Midbrain (tissue), 1 donor: Measurements from ENCODE around the gene CD28.
"Not testable (repeated sequence)": the region's sequence is repeated elsewhere in the genome, so short reads cannot be mapped to it uniquely, and the experiment has no call there.

ENCODE experiments used
- DNase-seq: peaks from one replicate; lab custom pipeline; 2025; lab: John Stamatoyannopoulos, UW

CD28 gene

DNA sequence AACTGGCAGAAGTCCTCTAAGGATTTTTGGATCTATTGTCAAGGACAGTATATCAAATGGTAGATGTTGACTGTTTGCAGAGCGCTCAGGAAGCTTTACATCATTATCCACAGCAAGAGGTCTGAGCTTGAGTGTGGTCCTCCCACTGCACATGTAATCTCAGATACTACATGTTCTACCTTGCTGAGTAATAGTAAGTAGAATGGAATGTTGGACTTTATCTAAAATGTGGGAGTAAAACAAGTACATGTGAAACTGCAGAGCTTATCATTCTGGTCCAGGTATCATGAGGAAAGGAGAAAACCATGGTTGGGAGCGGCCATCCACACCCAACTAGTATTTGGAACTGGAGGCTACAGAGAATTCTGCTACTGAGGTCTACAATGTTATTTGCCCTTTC, 19.3 kb upstream of the CD28 start:
- DNase-seq = no peak

DNA sequence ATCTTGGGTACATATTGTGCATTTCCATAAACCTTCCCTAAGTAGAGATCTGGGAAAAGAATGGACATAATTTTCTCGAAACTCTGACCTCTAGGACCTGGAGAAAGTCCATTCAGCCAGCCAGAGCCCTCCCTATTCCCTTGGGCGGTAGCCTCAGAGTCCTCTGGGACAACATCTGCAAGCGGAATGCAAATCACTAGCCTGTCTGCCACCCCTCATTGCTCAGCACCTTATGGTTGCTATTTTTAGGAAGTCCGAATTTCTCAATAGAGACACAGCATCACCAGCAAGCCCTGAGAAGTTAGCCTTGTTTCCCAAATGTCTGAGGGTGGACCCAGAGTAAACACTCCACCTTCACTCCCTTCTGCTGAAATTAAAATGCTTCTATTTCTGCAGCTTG, 17.6 kb upstream of the CD28 start:
- no peak for DNase-seq

DNA sequence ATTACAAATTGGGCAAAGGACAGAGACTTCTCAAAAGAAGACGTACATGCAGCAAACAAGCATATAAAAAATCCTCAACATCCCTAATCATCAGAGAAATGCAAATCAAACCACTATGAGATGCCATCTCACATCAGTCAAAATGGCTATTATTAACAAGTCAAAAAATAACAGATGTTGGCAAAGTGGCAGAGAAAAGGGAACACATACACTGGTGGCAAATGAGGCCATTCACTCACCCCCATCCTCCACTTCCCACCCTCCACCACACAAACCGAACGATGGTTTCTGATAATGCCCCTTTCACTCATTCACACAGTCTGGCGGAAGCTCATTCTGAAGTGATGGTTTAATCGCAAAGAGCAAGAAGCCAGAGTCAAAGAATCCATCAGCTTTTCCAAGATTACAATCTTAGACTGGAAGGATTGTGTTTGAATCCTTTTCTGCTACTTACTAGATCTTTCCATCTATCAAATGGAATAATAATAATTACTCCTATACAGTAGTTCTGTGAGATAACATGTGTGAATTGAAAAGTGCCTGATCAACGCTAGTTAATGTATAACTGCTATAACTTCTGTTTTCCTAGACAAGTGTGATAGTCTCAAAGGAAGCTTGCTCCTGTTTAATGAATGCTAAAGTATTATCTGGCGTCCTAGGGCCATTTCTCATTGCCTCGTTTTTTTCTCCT, 16.9 kb upstream of the CD28 start:
- no peak for DNase-seq

GRCh38 chr2:203690117-203690431, 16.4 kb upstream of the CD28 start:
- DNase-seq = no peak

DNA sequence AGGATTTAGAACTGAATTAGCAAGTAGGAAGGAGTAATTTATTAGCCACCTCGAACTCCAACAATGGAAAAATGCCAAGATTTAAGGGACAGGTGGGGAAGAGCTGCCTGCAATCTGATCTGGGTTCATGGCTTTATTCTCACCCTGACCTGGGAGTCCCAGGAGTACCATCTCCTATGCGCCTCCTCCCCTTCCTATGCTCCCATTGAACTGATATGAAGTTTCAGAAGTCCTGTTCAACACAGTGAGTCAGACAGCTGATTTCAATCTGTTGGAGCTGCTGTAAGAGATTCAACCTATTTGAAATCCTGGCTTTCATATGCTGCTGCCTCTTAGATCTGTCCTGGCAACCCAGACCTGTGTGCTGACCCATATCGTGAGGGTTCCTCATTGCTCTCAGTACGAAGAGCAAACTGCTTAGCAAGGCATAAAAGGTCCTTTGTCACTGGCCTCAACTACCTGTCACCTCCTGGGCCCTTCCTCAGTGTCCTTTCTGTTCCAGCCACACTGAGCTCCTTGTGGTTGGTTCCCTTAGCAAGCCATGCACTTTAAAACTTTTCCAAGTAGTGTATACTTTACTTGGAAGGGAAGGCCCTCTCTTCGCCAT, 15.9 kb upstream of the CD28 start:
- DNase-seq = no peak

DNA sequence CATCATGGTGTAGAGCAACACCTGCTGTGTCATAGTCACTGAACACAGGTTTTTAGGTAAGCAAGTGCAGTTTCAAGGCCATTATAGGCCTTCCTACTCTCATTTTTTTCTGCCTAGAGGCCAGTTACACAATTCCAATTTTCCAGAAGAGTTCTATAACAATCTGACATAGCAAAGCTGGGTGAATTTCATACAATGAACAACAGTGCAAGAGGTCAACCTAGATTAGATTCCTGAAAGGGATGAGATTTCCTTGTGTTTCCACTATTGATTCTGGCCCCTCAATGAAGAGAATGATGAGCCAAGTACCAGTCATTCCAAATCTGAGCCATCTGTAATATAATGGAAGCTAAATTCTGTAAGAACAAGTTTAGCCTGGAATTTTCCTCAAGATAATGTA, 15.3 kb upstream of the CD28 start:
- DNase-seq = no peak

DNA sequence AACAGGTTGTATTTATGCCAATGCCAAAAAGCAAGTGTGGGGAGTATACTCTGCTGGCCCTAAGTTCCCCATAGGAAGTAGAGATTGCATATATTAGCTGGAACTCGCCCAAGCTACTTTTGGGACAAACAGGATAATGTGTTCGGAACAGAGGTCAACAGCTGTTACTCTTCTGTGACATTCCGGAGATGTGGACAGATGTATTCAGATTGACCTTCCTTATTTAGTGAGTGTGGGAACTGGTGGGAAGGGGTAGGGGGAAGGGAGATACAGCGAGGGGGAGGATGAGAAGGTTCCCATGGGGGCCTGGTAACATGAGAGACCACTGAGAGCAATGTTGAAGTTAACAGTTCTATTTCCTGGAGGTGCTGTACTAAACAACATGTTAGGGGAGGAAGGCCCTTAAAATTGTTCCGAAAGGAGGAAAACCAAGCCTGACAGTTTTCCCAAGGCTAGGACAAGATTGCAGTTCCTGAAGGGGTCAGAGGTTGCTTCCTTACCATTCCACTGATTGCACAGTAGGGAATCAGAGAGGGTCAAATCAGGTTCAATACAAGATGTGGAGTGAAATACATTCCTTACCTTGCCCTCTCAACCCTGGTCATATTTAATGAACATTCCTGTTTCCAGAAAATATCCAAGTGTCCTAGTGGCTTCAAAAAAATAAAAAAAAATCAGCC, 14.3 kb upstream of the CD28 start:
- no peak for DNase-seq

GRCh38 chr2:203693242-203693879, 13.1 kb upstream of the CD28 start:
- DNase-seq = no peak

DNA sequence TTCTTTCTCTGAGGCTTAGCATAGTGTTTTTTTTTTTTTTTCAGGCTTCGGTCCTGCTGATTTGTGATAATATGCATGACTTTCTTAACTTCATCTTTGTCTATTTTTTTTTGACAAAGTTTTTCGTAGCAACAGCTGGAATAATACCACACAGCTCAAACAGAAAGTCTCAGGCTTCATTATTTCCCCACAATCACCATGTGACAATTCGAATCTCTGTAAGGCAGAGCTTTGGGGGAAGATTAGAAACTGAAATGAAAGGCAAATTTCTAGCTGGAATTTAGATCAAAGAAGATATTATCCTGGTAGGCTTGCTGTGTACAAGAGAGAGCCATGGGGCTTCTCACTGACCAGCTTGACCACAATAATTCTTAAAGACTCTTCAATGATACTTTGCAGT, 12.2 kb upstream of the CD28 start:
- DNase-seq = no peak

DNA sequence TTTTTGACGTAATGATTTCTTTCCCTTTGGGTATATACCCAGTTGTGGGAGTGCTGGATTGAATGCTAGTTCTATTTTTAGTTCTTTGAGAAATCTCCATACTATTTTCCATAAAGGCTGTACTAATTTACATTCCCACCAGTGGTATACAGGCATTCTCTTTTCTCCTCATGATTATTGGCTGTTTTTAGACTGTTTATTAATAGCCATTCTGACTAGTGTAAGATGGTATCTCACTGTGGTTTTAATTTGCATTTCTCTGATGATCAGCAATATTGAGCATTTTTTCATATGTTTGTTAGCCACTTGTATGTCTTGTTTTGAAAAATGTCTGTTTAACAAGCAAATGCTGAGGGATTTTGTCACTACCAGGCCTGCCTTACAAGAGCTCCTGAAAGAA, 9.2 kb upstream of the CD28 start:
- DNase-seq = no peak

- not testable (repeated sequence) for DNase-seq
Measured at GRCh38 chr2:203697763-203698162, 8.7 kb upstream of the CD28 start.

GRCh38 chr2:203698410-203698809, 8.0 kb upstream of the CD28 start:
- not testable (repeated sequence) for DNase-seq

GRCh38 chr2:203704430-203704829, 2.0 kb upstream of the CD28 start:
- no peak for DNase-seq

DNA sequence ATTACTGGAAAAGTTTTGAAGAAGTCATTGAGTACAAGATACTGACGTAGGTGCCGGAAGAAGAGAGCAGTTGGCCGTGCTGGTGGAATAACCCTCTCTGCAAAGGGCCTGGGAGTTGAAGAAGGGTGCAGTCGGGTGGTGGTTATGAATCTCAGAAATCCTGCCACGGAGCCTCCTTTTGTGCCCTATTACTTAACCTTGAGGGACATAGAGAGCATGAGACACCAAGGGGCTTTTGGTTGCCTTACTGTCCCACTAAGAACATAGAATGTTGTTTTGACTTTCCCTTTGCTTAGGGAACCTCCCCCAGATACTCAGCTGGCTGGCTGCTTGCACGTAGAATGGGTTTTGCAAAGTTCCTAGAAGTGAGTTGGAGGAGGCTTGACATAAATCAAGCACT, 1.3 kb upstream of the CD28 start:
- no peak for DNase-seq

DNA sequence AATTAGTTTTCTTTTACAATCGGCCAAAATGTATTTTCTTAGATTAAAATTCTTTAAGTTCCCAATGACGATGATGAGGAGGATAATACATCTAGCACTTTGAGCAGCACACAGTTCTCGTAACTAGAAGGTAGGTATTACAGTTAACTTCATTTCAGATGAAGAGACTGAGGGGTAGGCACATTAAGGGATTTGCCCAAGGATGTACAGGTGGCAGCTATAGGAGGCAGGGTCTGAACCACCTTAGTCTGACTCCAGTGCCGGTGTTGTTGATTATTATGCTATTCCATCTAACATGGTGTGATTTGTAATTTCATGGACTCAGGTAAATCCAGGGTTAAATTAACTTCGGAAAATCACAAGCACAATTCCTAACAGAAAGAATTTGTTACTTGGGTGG, 1.1 kb downstream of the CD28 start:
- DNase-seq = no peak

DNA sequence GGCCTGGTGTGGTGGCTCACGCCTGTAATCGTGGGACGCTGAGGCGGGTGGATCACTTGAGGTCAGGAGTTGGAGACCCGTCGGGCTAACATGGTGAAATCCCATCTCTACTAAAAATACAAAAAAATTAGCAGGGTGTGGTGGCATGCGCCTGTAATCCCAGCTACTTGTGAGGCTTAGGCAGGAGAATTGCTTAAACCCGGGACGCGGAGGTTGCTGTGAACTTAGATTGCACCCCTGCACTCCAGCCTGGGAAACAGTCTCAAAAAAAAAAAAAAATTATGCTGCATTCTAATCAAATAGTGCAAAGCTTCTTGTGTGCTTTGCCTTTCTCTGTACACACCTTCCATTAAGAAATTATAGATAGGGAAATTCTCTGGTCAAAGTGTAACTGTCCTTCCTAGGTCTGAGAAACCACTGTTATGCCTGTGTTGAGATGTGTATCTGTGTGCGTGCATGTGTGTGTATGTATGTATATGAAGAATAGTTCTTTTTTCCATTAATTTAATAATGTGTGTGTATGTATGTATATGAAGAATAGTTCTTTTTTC, 2.5 kb downstream of the CD28 start:
- DNase-seq = no peak

GRCh38 chr2:203709416-203710040, 3.1 kb downstream of the CD28 start:
- no peak for DNase-seq

DNA sequence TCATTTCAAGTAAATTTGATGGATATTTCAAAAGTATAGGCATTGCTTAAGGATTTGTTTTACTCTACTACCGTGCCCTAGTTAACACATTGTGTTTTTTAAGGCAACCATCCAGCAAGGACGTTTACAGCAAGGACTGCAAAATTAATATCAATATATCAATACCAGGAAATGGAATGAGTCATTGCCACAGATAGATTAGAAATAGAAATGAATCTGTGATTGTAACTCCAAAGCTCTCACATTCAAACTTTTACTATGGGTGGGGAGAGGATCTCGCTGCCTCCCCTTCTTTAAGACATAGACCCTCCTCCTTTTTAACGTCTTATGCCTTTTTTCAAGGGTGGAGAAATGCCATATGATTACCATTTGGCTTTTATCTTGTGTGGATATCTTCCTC, 3.8 kb downstream of the CD28 start:
- no peak for DNase-seq

- DNase-seq = no peak
Measured at GRCh38 chr2:203710952-203711351, 4.5 kb downstream of the CD28 start.

- no peak for DNase-seq
Measured at GRCh38 chr2:203711399-203711798, 5.0 kb downstream of the CD28 start.

DNA sequence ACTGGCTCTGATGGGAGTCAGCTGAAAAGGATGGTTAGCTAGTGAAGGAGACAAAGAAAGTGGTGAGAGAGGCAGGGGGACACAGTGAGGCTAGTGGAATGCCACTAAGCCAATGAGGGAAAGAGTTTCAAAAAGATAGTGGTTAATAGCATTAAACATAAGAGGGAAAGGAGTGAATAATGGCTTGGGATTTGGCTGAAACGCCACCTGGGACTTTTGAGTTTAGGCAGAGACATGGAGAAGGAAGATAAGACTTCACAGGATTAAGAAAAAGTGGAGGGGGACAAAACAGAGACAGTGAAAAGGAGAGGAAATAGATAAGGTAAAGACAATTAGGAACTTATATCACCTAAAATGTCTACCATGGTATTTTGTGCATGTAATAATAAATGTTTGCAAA, 6.9 kb downstream of the CD28 start:
- DNase-seq = no peak

DNA sequence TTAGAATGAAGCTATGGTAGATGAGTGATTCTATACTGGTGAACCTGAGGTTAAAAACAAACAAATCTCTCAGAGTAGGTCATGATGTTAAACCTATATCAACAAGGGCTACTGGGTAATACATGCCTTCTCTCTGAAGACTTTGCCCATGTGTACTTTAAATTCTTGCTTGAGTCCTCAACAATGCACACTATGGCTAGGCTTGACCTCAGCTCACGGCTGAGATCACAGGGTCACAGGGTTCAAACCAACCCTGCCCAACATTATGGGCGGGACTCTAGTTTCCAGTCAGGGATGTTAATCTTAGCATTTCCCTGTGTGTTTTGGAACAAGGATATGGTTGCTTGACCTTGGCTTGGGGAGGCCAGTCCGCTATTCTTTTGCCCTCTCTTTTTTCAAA, 7.7 kb downstream of the CD28 start:
- no peak for DNase-seq

DNA sequence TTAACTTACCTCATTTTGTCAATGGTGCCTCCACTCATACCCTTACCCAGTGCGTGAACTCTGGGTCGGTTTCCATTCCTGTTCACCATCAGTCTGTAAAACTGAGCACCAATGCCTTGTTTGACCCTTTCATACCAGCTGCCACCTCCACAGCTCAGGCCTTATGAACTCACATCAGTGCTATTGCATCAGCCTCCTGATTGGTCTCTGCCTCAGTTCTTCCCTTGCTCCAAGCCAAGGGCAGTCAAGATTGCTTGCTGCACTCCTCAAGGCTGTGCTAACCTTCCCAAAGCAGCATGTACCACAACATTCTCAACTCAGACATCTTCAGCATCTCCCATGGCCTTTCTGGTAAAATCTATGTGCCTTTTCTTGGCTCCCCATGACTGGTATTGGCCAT, 9.3 kb downstream of the CD28 start:
- no peak for DNase-seq
